PFSK-1 (cell line): ENCODE results near the gene KCNQ1.

Experiments
- FOXP2 ChIP-seq: optimal IDR thresholded peaks from 2 replicates; pipeline ENCODE3; 2011; ENCODE audit warnings: borderline replicate concordance, control low read depth, inconsistent platforms; ENCODE audit not compliant: insufficient read depth; ENCODE audit errors: extremely low read length, extremely low read depth
- POLR2AphosphoS5 ChIP-seq: IDR thresholded peaks from 2 replicates; pipeline ENCODE4 v1.6.1; 2012; ENCODE audit warnings: low read depth, mild to moderate bottlenecking, control low read depth, low read length, moderate library complexity
- REST ChIP-seq, 2 experiments: IDR thresholded peaks; 2 replicates each; pipeline versions ENCODE4 v1.6.1 to v1.8.0; 2011 to 2012; ENCODE audit warnings: low read depth in 2 of 2, low read length in 2 of 2, control low read depth in 1 of 2, inconsistent platforms in 1 of 2, mild to moderate bottlenecking in 1 of 2, moderate library complexity in 1 of 2; ENCODE audit not compliant: insufficient read depth in 1 of 2
- SIN3A ChIP-seq: IDR thresholded peaks from 2 replicates; pipeline ENCODE4 v1.6.1; 2012; ENCODE audit warnings: mild to moderate bottlenecking, low read length, moderate library complexity, borderline replicate concordance; ENCODE audit not compliant: insufficient read depth
- TAF1 ChIP-seq: IDR thresholded peaks from 2 replicates; pipeline ENCODE4 v1.6.1; 2012; ENCODE audit warnings: low read length, control low read depth, borderline replicate concordance; ENCODE audit not compliant: insufficient read depth

Gene KCNQ1

GRCh38 chr11:2406878-2407410 lies 37.9 kb upstream of the KCNQ1 start:
- TF ChIP-seq FOXP2 (no peak), TAF1 (no peak), SIN3A (no peak), POLR2AphosphoS5 (no peak), REST (IDR thresholded peaks at IDR 0.05; ENCODE audit: insufficient read depth in 1 of 2, low read depth in 2 of 2, low read length in 2 of 2) (no peak)

- TF ChIP-seq REST (IDR thresholded peaks at IDR 0.05; ENCODE audit: insufficient read depth in 1 of 2, low read depth in 2 of 2, low read length in 2 of 2): no peak
Measured at GRCh38 chr11:2408671-2409070, 36.1 kb upstream of the KCNQ1 start.

- TF ChIP-seq FOXP2 (no peak), POLR2AphosphoS5 (no peak), REST (IDR thresholded peaks at IDR 0.05; ENCODE audit: insufficient read depth in 1 of 2, low read depth in 2 of 2, low read length in 2 of 2) (no peak), TAF1 (no peak)
Measured at GRCh38 chr11:2409126-2409525, 35.7 kb upstream of the KCNQ1 start.

GRCh38 chr11:2409611-2410468 lies 35.0 kb upstream of the KCNQ1 start:
- TF ChIP-seq POLR2AphosphoS5 (no peak), REST (IDR thresholded peaks at IDR 0.05; ENCODE audit: insufficient read depth in 1 of 2, low read depth in 2 of 2, low read length in 2 of 2) (no peak), FOXP2 (no peak), SIN3A (no peak), TAF1 (no peak)

- no peak for TF ChIP-seq TAF1
Measured at GRCh38 chr11:2410616-2411015, 34.2 kb upstream of the KCNQ1 start.
